RWPE1 (cell line): ENCODE results near the gene SPTLC2.
"Not testable (repeated sequence)": the region's sequence is repeated elsewhere in the genome, so short reads cannot be mapped to it uniquely, and the experiment has no call there.

Source experiments
- CTCF ChIA-PET: fragments of 350-600 bp; sonication (Branson Sonifier 250); formaldehyde crosslinking; extraction: SDS; loops from one replicate; lab custom pipeline; 2021; lab: Yijun Ruan, JAX
- POLR2A ChIA-PET: fragments of 400-600 bp; formaldehyde crosslinking; extraction: SDS; loops from one replicate; lab custom pipeline; 2020; ENCODE audit warnings: antibody characterized with exemption; ENCODE audit not compliant: low non-redundant PET; lab: Yijun Ruan, JAX
- DNase-seq: peaks from one replicate; pipeline ENCODE4 v3.0.0; 2012; ENCODE audit warnings: low spot score
- H3K27ac ChIP-seq: fragments of 450-650 bp; 2 replicates; pipeline ENCODE4 v1.5.1; 2017
- TF ChIP-seq, protein P1 (sequence below): fragments of 450-650 bp; conservative IDR thresholded peaks from 2 replicates; pipeline ENCODE4 v1.5.1; 2017; ENCODE audit warnings: low read depth, mild to moderate bottlenecking

SPTLC2 gene, protein sequence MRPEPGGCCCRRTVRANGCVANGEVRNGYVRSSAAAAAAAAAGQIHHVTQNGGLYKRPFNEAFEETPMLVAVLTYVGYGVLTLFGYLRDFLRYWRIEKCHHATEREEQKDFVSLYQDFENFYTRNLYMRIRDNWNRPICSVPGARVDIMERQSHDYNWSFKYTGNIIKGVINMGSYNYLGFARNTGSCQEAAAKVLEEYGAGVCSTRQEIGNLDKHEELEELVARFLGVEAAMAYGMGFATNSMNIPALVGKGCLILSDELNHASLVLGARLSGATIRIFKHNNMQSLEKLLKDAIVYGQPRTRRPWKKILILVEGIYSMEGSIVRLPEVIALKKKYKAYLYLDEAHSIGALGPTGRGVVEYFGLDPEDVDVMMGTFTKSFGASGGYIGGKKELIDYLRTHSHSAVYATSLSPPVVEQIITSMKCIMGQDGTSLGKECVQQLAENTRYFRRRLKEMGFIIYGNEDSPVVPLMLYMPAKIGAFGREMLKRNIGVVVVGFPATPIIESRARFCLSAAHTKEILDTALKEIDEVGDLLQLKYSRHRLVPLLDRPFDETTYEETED

DNA sequence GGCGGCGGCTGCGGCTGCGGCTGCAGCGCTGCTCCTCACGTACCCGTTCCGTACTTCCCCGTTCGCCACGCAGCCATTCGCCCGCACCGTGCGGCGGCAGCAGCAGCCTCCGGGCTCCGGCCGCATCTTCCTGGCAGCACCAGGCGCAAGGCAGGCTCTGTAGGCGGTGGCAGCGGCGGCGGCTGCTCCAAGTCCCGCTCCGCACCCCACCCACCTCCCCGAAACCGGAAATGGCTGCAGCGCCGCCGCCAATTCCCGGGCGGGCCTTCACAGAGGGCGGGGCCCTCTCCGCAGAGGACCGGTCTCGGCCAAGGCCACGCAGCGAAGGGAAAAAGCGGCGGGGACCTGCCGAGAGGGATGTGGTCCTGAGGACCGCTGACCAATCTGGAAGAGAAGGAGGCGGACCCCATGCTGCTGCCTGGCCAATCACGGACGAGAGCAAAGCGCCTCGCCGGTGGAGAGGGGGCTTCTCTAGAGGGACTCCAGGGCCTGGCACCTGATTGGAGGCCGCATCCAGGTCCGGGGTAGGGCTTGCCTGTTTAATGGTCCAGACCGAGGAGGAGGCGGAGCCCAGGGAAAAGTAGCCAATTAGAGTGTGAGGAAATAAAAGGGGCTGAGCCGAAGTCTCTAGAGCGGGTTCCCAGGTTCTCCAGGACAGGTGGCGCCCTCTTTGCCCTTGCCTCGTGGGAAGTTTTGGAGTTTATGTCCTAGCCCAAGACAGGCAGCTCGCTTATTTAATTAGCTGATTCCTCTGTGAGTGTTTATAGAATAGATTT lies at the start of gene SPTLC2:
Gene SPTLC2 (minus strand): TSS at position 184 of the 776 bp plus-strand sequence. CDS start 58 bp downstream, at position 126.
- H3K27ac ChIP-seq, result peak within 1 kb of the TSS; percentile 88
- CTCF ChIA-PET, result interaction anchor here (0.6 to 0.7 kb wide), 2 partner anchors 28 to 43 kb away, joined by 3 read pairs; no protein-coding TSS in a partner anchor
- POLR2A ChIA-PET, result no interaction called here
- DNase-seq, result peak; percentile 100
- TF ChIP-seq, protein P1, sequence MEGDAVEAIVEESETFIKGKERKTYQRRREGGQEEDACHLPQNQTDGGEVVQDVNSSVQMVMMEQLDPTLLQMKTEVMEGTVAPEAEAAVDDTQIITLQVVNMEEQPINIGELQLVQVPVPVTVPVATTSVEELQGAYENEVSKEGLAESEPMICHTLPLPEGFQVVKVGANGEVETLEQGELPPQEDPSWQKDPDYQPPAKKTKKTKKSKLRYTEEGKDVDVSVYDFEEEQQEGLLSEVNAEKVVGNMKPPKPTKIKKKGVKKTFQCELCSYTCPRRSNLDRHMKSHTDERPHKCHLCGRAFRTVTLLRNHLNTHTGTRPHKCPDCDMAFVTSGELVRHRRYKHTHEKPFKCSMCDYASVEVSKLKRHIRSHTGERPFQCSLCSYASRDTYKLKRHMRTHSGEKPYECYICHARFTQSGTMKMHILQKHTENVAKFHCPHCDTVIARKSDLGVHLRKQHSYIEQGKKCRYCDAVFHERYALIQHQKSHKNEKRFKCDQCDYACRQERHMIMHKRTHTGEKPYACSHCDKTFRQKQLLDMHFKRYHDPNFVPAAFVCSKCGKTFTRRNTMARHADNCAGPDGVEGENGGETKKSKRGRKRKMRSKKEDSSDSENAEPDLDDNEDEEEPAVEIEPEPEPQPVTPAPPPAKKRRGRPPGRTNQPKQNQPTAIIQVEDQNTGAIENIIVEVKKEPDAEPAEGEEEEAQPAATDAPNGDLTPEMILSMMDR, result 0 out of 2 replicates have a peak, but pooled peaks have one; percentile 17

DNA sequence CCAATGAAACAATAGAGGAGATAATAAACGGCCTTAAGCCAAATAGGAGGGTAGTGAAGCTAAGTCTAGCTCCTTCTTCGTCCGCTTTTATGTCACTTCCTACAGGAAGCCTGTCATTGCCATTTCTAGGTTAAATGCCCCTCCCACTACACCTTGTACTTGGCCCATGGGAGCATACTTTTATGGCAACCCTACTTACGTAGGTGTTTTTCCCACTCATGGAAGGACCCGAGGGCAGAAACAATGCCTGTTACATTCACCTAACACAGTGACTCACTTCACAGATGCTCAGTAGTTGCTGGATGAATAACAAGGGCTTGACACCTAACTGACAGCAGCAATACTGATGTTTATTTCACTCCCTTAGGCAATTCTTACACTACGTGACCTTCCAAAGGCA lies 46.9 kb upstream of the SPTLC2 start:
- TF ChIP-seq, protein P1, result no peak
- DNase-seq, result peak; percentile 91
- CTCF ChIA-PET, result no interaction called here
- H3K27ac ChIP-seq, result no peak overlapping the region
- POLR2A ChIA-PET, result no interaction called here

DNA sequence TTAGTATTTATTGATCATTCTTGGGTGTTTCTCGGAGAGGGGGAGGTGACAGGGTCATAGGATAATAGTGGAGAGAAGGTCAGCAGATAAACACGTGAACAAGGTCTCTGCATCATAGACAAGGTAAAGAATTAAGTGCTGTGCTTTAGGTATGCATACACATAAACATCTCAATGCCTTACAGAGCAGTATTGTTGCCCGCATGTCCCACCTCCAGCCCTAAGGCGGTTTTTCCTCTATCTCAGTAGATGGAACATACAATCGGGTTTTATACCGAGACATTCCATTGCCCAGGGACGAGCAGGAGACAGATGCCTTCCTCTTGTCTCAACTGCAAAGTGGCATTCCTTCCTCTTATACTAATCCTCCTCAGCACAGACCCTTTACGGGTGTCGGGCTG lies 45.1 kb upstream of the SPTLC2 start:
- H3K27ac ChIP-seq, POLR2A ChIA-PET, DNase-seq, CTCF ChIA-PET: not testable (repeated sequence)

DNA sequence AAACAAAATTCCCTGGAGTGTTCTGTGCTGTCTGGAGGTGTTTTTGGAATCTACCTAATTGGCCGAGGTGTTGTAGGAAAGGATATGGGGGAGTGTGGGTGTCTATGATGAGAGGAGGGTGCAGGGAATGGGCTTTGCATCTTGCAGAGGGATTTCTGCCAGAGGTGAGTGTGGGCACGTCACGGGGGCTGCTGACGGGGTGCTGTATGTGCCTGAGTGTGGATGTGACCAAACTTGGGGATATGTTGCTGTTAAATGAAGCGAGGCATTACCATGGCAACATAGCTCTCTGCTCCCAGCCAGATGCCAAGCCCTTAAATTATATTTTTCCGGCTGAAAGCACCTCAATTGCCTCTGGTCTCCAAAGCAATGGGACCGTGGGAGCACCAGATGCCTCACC lies 44.3 kb upstream of the SPTLC2 start:
- TF ChIP-seq, protein P1, result no peak
- ChIA-PET CTCF (no interaction called here), POLR2A (no interaction called here)
- no peak for DNase-seq
- H3K27ac ChIP-seq, result no peak overlapping the region

DNA sequence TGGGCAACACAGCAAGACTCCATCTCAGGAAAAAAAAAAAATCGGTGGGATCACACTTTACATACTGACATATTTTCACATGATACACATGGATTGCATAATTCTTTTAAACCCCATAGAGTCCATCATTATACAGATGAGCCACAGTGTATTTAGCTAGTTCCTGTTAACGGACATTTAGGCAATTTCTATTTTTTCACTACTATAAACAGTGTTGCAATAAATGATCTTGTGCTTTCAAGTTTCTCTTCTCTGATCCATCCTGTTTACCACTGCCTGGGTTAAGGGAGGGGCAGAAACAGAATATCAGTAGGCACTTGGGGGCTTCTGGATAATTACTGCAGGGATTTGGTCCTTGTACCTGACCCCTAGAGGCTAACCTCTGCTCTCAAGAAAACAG lies 43.4 kb upstream of the SPTLC2 start:
- CTCF ChIA-PET, result interaction anchor here (0.5 kb wide), 1 partner anchor 43 kb away, joined by 3 read pairs; no protein-coding TSS in a partner anchor

DNA sequence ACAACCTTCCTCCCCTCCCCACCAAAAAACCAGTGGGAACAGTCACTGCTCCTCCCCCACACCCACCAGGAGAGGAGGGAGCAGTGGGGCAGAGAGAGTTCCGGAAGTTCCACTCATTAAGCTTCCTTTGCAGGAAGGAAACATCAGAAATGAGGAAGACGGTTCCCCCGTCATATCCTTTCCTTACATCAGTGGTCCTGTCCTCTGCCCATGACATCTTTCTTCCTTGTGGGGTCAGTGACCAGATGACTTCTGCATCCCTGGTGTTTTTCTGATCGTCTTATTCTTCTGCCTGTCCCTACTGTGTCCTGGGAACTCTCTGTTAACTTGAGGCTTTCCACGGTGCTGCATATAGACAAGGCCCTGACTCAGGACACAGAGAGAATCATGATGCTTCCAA lies 40.8 kb upstream of the SPTLC2 start:
- CTCF ChIA-PET, result interaction anchor here (1.1 kb wide), 1 partner anchor 13 kb away, joined by 4 read pairs; no protein-coding TSS in a partner anchor
- no peak overlapping the region for H3K27ac ChIP-seq
- TF ChIP-seq, protein P1, result no peak
- no peak for DNase-seq
- POLR2A ChIA-PET, result no interaction called here

More for the DNA sequence above, 43.4 kb upstream of the SPTLC2 start:
- POLR2A ChIA-PET, result no interaction called here
- H3K27ac ChIP-seq, result no peak overlapping the region
- no peak for DNase-seq
- TF ChIP-seq, protein P1, result no peak
